Subcutaneous adipose tissue (tissue), 4 donors: Measurements from ENCODE around the gene COL25A1. TPM values are rescaled to one million over a fixed set of nuclear protein-coding genes. Genes with fewer than 3 reads are reported as not detected.

Experiments
- total RNA-seq, 4 donors: library from RNA; depleted of rRNA; stranded (reverse); fragments of >200 nt; gene quantifications; one replicate each; pipeline ENCODE4 v1.1.0, GENCODE V29; 2016
- TF ChIP-seq, protein P1 (sequence below): fragments of 450-650 bp; IDR thresholded peaks from one replicate; pipeline ENCODE4 v1.5.1; 2016; ENCODE audit warnings: low read depth, mild to moderate bottlenecking, control low read depth, antibody characterized with exemption, moderate library complexity

COL25A1 gene
- total RNA-seq, 4 donors from 2014 or later: 4.9 to 12.9 (median 10.1) TPM

- TF ChIP-seq, protein P1, sequence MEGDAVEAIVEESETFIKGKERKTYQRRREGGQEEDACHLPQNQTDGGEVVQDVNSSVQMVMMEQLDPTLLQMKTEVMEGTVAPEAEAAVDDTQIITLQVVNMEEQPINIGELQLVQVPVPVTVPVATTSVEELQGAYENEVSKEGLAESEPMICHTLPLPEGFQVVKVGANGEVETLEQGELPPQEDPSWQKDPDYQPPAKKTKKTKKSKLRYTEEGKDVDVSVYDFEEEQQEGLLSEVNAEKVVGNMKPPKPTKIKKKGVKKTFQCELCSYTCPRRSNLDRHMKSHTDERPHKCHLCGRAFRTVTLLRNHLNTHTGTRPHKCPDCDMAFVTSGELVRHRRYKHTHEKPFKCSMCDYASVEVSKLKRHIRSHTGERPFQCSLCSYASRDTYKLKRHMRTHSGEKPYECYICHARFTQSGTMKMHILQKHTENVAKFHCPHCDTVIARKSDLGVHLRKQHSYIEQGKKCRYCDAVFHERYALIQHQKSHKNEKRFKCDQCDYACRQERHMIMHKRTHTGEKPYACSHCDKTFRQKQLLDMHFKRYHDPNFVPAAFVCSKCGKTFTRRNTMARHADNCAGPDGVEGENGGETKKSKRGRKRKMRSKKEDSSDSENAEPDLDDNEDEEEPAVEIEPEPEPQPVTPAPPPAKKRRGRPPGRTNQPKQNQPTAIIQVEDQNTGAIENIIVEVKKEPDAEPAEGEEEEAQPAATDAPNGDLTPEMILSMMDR: no peak
Measured at GRCh38 chr4:109118635-109119034, 183.8 kb downstream of the COL25A1 start.

DNA sequence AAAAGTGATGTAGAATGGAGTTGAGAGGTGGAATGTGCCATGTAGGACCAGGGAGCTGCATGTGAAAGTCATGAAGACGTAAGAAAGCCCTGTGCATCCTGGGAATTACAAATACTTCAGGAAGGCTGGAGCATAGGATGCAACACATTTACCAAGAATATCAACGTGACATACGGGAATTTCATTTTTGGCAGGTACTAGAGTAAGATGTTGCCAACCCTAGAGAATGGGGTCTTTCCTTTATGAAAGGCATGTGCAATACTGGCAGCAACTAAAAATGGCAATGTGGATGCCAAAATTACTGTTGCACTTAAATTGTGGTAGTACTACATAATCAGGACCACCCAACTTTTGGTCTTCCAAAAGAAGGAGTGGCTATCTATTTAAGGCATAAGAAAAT is 188.0 kb downstream of the COL25A1 start:
- TF ChIP-seq, protein P1: no peak

GRCh38 chr4:109113521-109113920 is 188.9 kb downstream of the COL25A1 start:
- TF ChIP-seq, protein P1: no peak

DNA sequence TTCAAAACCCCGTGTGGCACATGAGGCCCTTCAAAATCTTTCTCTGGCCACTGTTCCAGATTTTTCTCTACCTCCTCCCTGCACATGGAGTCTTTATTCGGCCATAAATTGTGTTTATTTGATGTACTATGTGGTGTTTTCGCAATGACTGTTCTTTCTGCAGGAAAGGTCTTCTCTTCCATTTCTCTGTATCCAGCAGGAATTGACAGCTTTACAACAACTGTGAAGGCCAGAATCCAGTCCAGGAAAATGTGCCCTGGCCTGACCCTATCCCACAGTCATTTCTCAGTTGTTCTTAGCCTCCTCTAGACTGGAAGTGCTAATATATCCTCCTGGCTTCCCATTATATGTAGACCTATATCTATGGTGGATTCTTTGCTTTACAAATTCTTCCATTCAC is 191.4 kb downstream of the COL25A1 start:
- TF ChIP-seq, protein P1: no peak

- TF ChIP-seq, protein P1: no peak
Measured at GRCh38 chr4:109094056-109094455, 208.4 kb downstream of the COL25A1 start.

DNA sequence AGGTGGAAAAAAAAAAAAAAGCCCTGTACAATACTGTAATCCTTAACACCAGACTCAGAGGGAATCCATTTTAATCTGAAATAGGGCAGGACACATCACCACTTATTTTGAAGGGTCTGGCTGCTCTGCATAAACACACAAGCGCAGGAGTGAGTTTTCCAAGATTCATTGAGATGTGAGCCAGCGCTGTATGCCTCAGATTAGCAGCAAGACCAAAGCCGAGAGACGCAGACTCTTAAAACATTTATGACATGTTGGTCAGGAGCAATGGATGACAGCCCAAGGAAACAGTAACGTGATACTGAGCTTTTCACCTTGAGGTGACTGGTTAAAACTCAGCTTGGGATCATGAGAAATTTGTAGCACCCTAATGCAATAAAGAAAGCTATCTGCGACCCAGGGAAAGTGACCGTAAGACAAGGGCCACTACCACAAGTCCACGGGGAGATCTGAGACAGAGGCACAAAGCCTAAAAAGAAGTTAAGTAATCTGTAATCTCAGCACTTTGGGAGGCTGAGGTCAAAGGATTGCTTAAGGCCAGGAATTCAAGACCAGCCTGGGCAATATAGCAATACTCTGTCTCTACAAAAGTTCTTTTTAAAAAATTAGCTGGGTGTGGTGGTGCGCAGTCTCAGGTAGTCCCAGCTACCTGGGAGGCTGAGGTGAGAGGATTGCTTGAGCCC is 210.6 kb downstream of the COL25A1 start:
- TF ChIP-seq, protein P1: no peak

DNA sequence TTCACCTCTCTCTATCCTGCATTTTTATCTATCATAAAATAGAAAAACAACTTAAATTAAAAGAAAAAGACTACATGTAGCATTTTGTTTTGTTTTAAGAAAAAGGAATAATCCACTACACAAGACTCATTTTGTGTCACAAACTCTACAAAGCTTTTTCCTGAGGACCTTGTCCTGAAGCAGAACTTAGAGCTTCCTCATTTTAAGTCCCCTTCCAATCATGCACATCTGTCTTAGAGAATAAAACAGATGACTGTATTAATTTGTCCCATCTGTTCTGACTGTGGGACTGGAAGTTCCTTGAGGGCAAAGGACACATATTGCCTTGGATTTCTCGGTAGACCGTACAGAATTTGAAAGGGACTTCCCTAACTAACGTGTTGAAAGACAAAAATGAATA is 218.5 kb downstream of the COL25A1 start:
- TF ChIP-seq, protein P1: no peak
